Activated CD8-positive, alpha-beta memory T cell treated with anti-CD3 and anti-CD28 coated beads, Interleukin-2, amount 50 U/mL, for 4 hours (primary cell): Measurements from ENCODE around the gene EMC6.
"Not testable (repeated sequence)": the region's sequence is repeated elsewhere in the genome, so short reads cannot be mapped to it uniquely, and the experiment has no call there.

Experiments used
- DNase-seq: peaks from one replicate; pipeline ENCODE4 v3.0.0-alpha.2; 2020

EMC6 gene

DNA sequence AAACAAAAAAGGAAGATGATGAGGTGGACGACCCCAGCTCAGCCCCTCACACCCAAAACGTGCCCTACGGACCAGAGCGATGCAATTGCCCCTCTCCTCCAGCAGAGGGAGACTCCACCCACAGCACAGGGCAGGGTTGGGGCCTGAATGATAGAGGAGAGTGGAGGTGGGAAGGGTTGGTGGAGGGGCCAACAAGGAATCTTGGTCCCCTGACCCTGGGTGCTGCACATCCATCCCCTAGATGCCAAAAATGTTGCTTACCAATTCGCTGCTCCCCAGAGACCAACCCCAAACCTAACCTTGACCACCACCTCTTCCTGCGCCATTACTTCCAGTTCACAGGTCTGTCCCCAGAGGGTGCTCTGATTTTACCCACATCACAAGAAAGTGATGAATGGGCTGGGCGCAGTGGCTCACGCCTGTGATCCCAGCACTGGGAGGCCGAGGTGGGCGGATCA lies 14.5 kb downstream of the EMC6 start:
- DNase-seq: peak; percentile 59

DNA sequence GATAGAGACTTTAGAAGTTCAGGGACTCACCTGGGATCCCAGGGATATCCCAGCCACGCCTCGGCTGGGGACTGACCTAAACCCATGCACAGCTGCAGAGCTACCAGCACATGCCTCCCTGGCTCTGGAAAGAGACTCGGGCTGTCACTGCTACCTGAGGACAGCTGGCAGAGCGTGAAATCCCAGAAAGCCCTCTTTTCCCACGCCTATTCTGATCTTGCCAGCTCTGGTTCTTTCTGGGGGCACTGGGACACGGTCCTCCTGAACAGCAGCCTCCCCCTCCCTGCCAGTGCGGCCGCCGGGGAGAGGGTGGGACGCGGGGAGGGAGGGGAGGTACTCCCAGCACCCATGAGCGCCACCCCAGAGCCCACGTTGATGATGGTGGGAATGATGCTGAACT lies 16.6 kb downstream of the EMC6 start:
- DNase-seq: no peak

DNA sequence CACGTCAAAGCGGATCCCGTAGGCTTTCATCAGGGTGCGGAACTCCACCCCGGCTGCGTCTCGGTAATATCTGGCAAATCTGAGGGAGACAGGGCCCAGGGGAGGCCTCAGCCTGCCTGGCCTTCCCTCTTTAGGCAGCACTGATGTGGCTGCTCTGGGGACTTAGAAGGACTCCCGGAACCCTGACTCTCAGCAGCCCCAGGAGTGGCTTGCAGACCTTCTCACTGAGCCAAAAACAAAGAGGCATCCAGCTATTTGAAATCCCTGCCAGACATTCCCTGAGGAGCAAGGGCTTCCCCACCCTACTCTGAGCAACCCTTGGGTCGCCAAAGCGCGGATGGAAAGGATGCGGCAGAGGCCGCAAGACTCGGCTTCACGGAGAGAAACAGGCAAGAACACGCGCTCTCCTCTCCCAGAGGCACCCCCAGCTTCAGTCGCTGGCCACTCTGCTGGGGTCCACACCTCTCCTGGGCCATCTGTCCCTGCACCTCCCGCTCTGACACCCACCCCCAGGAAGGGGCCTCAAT lies 19.5 kb downstream of the EMC6 start:
- DNase-seq: no peak

DNA sequence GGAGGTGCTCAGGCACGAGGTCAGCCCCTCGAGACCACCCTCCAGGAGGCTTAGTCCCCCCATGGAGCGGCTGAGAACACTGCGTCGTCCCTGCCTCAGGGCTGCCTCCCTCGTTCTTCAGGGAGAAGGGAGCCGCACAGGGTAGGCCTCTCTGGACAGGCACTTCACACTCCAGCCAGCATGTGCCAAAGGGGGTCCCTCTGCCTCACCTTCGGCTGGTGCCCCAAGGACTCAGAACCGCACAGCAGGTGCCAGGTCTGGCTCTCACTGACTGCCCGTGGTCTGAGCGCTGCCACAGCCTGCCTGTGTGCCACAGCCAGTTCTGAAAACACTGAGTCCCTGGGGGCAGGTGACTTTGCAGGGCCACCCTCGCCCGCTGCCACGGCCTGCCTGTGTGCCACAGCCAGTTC lies 20.2 kb downstream of the EMC6 start:
- no peak for DNase-seq

DNA sequence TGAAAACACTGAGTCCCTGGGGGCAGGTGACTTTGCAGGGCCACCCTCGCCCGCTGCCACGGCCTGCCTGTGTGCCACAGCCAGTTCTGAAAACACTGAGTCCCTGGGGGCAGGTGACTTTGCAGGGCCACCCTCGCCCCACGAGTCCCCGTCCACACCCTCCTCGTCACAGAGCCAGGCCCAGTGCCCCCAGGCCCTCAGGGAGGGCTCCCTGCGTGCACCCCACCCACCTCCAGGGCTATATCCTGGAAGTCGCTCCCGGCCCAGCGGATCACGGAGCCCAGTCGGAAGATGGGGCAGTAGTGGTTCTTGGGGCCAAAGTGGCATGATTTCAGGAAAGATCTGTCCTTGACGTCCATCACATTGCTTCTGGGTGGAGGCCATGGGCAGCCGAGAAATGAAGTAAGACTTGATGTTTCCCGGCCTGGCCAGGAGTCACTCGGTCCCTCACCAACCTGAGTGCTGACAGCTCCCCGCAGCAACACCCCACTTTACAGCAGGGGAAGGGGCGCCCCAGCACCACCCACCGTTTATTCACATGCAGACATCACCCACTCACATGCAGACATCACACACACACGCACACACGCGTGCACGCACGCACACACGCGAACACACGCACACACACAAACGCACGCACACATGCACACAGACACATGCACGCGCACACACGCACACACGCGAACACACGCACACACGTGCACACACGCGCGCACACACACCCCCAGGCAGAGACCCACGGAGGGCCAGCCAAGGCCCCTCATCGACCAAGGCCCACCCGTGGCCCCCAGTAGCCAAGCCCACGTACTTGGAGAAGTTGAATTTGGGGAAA lies 20.9 kb downstream of the EMC6 start:
- DNase-seq: no peak

DNA sequence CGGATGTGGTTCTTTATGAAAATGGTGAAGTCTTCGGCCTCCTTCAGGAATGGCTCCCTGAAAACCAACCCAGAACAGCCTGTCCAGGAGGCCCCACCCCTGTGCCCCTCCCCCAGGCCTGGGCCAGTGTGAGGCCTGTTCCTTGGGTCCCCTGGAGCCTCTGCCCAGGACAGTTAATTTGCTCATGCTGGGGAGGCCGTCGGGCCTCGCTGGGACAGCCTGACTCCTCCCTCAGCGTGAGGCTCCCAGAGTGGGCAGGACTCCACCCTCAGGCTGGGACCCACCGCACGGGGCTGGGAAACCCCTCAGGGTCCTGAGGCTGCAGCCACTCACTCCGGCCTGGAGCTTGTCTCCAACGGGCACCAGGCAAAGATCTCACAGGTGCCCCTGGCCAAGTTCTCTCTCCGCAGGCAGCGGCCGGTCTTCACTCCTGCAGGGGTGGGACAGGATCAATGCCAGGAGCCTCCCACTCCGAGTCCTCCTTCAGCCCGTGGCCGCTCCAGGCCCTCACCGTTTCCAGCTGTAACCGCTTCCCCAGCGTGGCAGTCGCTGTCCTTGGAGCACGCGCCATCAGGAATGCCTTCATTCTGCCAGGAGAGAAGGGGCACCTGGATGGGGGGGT lies 21.6 kb downstream of the EMC6 start:
- DNase-seq: no peak

DNA sequence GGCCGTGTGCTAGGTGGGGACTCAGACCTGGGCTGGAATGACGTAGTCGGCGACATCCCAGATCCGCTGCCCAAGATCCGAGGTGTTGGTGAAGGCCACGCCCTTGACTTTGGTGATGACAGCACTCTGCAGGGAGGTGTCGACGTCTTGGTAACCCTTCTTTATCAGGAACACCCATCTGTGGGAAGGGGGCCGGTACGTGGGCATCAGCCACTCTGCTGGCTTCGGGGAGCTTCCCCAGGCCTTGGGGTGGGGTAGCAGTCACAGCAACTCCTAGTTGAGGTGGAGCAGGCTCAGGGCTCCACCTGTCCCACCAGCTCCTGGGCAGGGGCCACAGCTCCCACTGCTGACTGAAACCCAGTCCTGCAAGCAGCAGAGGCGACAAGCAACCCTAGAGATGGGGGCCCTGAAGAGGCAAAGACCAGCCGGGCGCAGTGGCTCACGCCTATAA lies 23.0 kb downstream of the EMC6 start:
- no peak for DNase-seq

DNA sequence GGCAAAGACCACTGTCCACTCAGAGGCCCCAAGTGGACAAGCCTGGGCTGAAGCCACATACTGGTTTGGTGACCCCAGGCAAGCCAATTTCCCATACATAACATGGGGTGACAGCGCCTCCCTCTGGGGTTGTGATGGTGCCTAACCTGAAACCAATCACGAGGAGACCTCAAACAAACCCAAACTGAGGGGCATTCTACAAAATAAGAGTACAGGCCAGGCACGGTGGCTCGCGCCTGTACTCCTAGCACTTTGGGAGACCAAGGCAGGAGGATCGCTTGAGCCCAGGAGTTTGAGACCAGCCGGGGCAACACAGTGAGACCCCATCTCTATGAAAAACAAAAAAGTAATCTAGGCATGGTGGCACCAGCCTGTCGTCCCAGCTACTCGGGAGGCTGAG lies 23.7 kb downstream of the EMC6 start:
- DNase-seq: no peak

DNA sequence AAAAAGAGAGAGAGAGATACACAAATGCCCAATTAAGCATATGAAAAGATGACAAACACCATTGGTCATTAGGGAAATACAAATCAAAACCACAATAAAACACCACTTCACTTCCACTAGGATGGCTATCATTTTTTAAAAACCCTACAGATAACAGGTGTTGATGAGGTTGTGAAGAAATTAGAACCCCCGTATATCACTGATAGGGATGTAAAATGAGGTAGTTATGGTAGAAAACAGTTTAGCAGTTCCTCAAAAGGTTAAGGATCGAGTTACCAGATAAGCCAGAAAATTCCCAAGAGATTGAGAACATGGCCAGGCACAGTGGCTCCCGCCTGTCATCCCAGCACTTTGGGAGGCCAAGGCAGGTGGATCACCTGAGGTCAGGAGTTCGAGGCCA lies 24.5 kb downstream of the EMC6 start:
- DNase-seq: no peak

DNA sequence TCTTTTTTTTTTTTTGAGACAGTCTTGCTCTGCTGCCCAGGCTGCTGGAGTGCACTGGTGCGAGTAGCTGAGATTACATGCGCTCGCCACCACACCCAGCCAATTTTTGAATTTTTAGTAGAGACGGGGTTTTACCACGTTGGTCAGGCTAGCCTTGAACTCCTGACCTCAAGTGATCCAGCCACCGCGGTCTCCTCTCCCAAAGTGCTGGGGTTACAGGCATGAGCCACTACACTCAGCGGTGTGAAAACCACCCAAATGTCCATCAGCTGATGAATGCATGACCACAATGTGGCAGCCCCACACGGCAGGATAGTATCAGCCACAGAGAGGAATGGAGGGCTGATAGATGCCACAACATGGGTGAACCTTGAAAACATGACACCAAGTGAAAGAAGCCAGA lies 25.2 kb downstream of the EMC6 start:
- DNase-seq: no peak

DNA sequence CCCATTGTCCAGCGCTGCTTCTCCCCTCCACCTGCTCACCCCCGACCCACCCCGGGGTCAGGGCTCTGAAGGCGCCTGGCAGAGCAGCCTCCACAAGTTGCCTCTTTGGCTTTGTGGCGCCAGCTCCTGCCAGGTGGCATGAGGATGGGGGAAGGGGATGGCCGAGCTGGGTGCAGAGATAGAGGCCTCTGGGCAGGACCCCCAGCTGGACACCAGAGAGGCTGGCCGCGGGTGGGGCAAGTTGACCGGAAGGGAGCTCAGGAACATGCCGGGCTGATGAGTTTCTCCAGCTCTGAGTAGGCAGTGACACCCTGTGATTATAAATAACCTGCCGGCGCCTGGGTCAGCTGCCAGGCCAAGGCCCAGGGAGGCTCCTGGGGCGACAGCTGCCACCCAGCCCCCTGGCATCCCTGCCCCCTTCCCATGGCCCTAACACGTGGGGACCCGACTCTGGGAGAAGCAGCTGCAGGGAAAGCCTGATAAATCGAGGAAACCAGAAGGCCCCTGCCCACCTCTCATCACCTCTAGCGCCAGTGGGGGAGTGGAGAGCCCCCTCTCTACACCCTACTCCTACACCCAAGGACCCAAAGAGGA lies 26.6 kb downstream of the EMC6 start:
- DNase-seq: no peak

DNA sequence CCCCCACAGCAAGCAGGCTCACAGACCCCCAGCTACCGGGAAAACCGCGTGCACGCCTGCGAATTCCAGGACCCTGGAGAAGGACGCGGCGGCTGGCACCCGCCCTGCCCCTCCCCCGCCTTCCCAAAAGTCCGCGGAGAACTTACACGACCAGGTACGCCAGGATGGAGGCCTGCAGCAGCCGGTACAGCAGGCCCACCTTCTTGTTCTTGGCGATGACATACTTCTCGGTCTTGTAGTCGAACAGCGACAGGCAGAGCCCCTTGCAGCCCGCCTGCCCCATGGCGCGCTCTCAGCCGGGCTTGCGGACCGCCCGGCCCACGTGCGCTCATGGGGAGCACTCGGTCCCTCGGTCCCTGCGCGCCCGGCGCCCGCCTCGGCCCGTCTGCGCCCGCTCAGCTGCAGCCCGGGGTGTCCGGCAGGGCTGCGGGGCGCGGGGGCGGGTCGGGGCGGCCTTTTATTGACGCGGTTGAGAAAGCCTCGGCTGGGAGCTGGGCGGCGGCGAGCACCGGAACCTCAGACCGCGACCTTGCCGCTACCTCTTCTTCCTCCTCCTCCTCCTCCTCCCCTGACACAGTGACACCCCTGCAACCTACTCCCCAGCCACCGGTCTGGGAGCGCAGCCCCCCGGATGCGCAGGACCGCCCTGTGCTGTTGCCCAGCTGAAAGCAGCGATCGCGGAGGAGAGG lies 27.3 kb downstream of the EMC6 start, which contains the start of gene P2RX5:
TSS of gene P2RX5 (minus strand) at position 433 of the 689 bp plus-strand sequence. CDS start at position 283, 150 bp downstream.
- peak; percentile 51 for DNase-seq

DNA sequence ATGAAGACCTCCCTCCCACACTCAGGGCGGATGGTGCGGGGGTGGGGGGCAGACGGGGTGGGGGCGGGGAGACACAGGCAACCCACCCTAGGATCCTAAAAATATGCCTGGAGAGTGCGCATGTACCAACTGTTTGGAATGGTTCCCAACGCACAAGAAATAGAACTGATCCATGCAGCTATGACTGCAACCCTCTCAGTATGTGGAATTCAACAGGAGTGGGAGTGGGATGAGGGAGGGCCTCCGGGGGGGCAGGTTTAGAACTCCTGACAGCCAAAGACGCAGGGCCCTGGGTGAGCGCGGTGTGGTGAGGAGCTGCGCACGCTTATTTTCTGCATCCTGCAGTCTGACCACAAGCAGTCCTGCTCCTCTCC lies 28.5 kb downstream of the EMC6 start:
- no peak for DNase-seq

DNA sequence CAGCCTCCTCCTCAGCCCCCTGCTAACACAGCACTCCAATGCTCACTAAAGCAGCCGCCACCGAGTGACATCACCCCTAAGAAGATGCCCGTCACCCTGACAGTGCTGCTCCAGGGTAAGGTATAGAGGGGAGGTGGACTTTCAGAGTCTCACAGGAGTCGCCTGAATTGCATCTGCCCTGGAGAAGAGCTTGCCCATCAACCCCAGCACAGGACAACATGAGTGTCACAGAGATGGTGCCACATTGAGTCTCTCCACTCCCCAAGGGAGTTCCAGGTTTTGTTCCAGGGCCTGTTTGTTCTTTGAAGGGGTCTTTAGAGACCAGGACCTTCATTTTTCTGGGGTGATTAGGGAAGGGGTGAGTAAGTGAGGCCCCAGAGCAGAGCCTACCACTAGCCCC lies 29.5 kb downstream of the EMC6 start:
- no peak for DNase-seq

DNA sequence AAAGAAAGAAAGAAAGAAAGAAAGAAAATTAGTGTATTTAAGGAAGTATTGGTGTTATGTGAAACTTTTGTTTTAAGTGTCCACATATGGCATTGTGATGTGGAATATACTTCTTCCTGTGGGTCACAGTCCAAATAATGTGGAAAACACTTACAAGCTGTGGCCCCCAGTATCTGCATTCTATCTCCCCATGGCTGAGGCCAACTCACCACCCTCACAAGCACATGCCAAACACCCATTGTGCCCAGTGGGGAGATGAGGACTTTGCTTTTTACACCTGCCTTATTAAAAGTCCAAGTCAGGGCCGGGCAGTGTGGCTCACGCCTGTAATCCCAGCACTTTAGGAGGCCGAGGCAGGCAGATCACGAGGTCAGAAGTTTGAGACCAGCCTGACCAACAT lies 31.3 kb downstream of the EMC6 start:
- no peak for DNase-seq

DNA sequence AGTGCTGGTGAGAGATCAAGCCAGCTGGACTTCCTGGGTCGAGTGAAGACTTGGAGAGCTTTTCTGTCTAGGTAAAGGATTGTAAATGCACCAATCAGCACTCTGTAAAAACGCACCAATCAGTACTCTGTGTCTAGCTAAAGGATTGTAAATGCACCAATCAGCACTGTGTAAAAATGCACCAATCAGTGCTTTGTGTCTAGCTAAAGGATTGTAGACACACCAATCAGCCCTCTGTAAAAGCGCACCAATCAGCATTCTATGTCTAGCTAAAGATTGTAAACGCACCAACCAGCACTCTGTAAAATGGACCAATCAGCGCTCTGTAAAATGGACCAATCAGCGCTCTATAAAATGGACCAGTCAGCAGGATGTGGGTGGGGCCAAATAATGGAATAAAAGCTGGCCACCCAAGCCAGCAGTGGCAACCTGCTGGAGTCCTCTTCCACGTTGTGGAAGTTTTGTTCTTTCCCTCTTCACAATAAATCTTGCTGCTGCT lies 33.5 kb downstream of the EMC6 start:
- DNase-seq: not testable (repeated sequence)

DNA sequence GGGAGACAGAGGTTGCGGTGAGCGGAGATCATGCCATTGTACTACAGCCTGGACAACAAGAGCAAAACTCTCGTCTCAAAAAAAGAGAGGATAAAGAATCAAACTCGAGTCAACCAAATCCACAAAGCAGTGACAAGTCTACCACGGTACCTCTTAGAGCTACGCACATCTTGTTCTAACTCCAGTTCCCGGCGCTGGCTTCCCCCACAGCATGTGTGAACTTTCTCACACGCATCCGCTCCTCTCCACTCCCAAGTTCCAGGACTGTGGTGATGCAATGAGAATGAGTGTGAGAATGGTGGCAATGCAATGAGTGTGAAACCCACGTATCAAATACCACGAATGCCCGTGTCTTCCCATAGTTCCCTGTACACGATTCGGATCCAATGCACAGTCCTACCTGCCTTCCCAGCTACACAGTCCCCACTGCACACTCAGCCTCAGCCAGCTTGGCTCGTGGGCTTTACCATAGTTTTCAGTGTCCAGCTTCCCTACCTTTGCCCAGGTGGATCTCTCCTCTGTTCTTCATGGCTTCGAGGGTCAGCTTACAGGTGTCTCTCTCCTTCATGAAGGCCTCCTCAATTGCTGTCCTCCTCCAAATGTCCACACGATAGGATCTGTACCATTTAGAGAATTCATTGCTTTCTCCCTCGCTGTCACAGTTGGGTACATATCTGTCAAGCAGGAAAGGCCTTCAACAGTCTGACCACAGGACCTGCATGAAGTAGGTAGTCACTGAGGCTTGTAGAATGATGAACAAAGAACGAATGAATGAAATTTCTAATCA lies 36.5 kb downstream of the EMC6 start:
- no peak for DNase-seq

DNA sequence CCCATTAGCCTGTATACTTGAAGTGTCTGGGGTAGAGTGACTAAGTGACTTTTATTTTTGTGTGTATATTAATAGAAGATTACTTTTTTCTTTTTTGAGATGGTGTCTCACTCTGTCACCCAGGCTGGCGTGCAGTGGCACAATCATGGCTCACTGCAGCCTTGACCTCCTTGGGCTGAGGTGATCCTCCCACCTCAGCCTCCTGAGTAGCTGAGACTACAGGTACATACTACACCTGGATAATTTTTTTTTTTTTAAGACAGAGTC lies 37.0 kb downstream of the EMC6 start:
- DNase-seq: not testable (repeated sequence)

DNA sequence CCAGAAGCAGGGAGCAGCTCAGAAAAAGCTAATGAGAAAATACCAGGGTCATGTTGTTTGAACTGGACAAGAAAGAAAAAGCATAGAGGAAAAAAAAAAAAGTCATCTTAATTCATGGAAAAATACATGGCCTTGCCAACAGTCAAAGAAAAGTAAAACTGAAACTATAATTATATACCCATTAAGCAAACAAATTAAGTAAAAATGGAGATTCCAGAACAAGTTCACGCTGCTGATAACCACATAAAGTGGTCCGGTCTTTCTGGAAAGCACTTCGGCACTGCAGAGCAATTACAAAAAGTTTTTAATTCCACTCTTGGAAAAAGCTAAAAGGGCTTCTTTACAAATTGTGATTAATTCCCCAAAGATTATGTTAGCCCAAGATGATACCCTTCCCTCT lies 39.8 kb downstream of the EMC6 start:
- no peak for DNase-seq

DNA sequence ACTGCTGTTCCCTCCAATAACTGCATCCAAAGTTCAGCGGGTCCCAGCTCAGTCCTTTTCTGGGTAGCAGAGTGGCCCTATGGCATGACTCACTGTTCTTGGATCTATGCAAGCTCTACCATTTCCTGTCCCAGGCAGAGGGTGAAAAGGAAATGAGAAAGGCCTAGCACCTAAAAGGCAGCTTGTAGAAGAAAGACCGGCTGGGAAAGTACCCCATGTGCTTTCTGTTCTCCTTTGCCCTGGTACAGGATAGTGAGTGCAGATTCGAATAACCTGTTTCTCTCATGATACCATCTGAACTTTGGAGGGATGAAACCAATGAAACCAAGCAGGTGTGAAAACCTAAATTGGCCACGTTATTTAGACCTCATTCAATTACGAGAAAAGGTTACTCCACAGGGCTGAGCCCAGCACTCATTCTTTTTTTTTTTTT lies 42.4 kb downstream of the EMC6 start:
- peak; percentile 51 for DNase-seq

DNA sequence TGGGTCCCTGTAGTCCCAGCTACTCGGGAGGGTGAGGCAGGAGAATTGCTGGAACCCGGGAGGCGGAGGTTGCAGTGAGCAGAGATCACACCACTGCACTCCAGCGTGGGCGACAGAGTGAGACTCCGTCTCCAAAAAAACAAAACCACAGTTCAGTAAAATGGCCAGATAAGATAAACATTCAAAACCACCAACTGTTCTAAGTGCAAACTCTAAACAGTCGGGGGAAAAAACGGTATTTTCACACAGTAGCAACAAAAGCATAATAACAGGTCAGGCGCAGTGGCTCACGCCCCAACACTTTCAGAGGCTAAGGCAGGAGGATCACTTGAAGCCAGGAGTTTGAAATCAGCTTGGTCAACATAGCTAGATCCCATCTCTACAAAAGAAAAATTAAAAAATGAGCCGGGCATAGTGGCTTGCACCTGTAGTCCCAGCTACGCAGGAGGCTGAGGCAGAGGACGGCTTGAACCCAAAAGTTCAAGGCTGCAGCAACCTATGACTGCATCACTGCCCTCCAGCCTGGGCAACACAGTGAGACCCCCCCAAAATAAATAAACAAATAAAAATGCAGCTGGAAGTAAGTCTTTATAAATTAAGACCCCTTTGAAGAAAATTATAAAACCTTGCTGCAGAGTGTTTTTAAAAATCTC lies 44.3 kb downstream of the EMC6 start:
- no peak for DNase-seq

DNA sequence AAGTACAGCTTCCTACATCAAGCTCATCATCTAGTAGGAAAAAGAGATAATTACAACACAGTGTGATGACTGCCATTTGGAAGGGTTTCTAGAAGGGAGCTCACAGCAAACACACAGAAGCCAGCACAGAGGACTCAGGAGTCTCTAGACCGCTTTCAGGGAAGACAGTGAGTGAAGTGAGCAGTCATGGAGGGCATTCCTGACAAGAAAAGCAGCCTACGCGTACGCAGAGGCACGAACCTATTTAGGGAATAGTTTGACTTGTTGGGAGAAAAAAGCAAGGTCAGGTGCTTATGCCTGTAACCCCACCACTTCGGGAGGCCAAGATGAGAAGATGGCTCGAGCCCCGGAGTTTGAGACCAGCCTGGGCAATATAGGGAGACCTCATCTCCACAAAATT lies 46.7 kb downstream of the EMC6 start:
- no peak for DNase-seq
